Stomach smooth muscle (tissue), 2 donors: ENCODE data around the gene SLC25A33.

Experiments used
- H3K27ac ChIP-seq: one replicate; pipeline ENCODE4 v1.7.0; 2013; ENCODE audit warnings: mild to moderate bottlenecking, low read length, inconsistent platforms
- H3K27me3 ChIP-seq, 2 donors: one replicate each; pipeline ENCODE4 v1.7.0; 2013; ENCODE audit warnings: low read length in 2 of 2; ENCODE audit not compliant: insufficient read depth in 2 of 2, control insufficient read depth in 1 of 2
- H3K36me3 ChIP-seq, 2 donors: one replicate each; pipeline ENCODE4 v1.7.0; 2013; ENCODE audit warnings: low read length in 2 of 2; ENCODE audit not compliant: control insufficient read depth in 2 of 2, insufficient read depth in 2 of 2
- H3K4me1 ChIP-seq: one replicate; pipeline ENCODE4 v1.7.0; 2013; ENCODE audit warnings: low read length; ENCODE audit not compliant: control insufficient read depth, insufficient read depth
- H3K4me3 ChIP-seq, 2 donors: one replicate each; pipeline ENCODE4 v1.7.0; 2013; ENCODE audit warnings: low read length in 2 of 2
- H3K9ac ChIP-seq, 2 donors: one replicate each; pipeline ENCODE4 v1.7.0; 2013; ENCODE audit warnings: low read length in 2 of 2, mild to moderate bottlenecking in 1 of 2
- H3K9me3 ChIP-seq, 2 donors: one replicate each; pipeline ENCODE4 v1.7.0; 2013; ENCODE audit warnings: low read length in 2 of 2; ENCODE audit not compliant: control insufficient read depth in 2 of 2
- donor health status: healthy.
- donor health status: Pancreatic carcinoma.

The SLC25A33 gene

GRCh38 chr1:9594471-9595155 lies 55.3 kb downstream of the SLC25A33 start:
- H3K9me3 ChIP-seq = no peaks in the 10 kb centered on the region
- peaks cover 34% of the 10 kb centered on the region for H3K4me1 ChIP-seq
- no peak overlapping the region for H3K9ac ChIP-seq
- no peak overlapping the region for H3K4me3 ChIP-seq
- H3K27ac ChIP-seq = no peak overlapping the region
- H3K36me3 ChIP-seq = peaks cover 0 to 7% of the 10 kb centered on the region in 2 donors
- H3K27me3 ChIP-seq = no peaks in the 10 kb centered on the region

- H3K27ac ChIP-seq = no peak overlapping the region
- H3K9ac ChIP-seq = no peak overlapping the region
Observed at GRCh38 chr1:9595156-9595967, 56.1 kb downstream of the SLC25A33 start.

GRCh38 chr1:9595968-9596340 lies 56.7 kb downstream of the SLC25A33 start:
- no peaks in the 10 kb centered on the region for H3K27me3 ChIP-seq
- no peak overlapping the region for H3K4me3 ChIP-seq
- no peak overlapping the region for H3K9ac ChIP-seq
- no peaks in the 10 kb centered on the region for H3K9me3 ChIP-seq
- peaks cover 23% of the 10 kb centered on the region for H3K4me1 ChIP-seq
- H3K27ac ChIP-seq = no peak overlapping the region
- H3K36me3 ChIP-seq = peaks cover under 1 to 11% of the 10 kb centered on the region in 2 donors

More at GRCh38 chr1:9595156-9595967, 56.1 kb downstream of the SLC25A33 start:
- Histone ChIP-seq H3K9me3 (no peaks in the 10 kb centered on the region), H3K27me3 (no peaks in the 10 kb centered on the region), H3K4me3 (no peak overlapping the region), H3K4me1 (peaks cover 28% of the 10 kb centered on the region), H3K36me3 (peaks cover 0 to 9% of the 10 kb centered on the region in 2 donors)

GRCh38 chr1:9596415-9597123 lies 57.3 kb downstream of the SLC25A33 start:
- H3K27me3 ChIP-seq = no peaks in the 10 kb centered on the region
- H3K4me1 ChIP-seq = peaks cover 23% of the 10 kb centered on the region
- H3K9me3 ChIP-seq = no peaks in the 10 kb centered on the region
- H3K36me3 ChIP-seq = peaks cover 5 to 13% of the 10 kb centered on the region in 2 donors
- no peak overlapping the region for H3K27ac ChIP-seq
- no peak overlapping the region for H3K4me3 ChIP-seq
- H3K9ac ChIP-seq = no peak overlapping the region

GRCh38 chr1:9597361-9598315 lies 58.4 kb downstream of the SLC25A33 start:
- no peak overlapping the region for H3K4me3 ChIP-seq
- no peaks in the 10 kb centered on the region for H3K9me3 ChIP-seq
- peaks cover 7 to 13% of the 10 kb centered on the region in 2 donors for H3K36me3 ChIP-seq
- no peak overlapping the region for H3K27ac ChIP-seq
- no peaks in the 10 kb centered on the region for H3K27me3 ChIP-seq
- H3K9ac ChIP-seq = no peak overlapping the region
- peaks cover 17% of the 10 kb centered on the region for H3K4me1 ChIP-seq

- Histone ChIP-seq H3K27me3 (no peaks in the 10 kb centered on the region), H3K36me3 (peaks cover 12 to 14% of the 10 kb centered on the region in 2 donors), H3K9ac (no peak overlapping the region), H3K27ac (no peak overlapping the region), H3K4me3 (no peak overlapping the region), H3K9me3 (no peaks in the 10 kb centered on the region), H3K4me1 (peaks cover 10% of the 10 kb centered on the region)
Observed at GRCh38 chr1:9598316-9598700, 59.0 kb downstream of the SLC25A33 start.

GRCh38 chr1:9599741-9600140 lies 60.5 kb downstream of the SLC25A33 start:
- Histone ChIP-seq H3K36me3 (peaks cover 12 to 21% of the 10 kb centered on the region in 2 donors), H3K27me3 (no peaks in the 10 kb centered on the region), H3K9me3 (no peaks in the 10 kb centered on the region), H3K4me3 (no peak overlapping the region), H3K9ac (no peak overlapping the region), H3K27ac (no peak overlapping the region), H3K4me1 (peaks cover 3% of the 10 kb centered on the region)

GRCh38 chr1:9600861-9601834 lies 61.9 kb downstream of the SLC25A33 start:
- H3K27me3 ChIP-seq = no peaks in the 10 kb centered on the region
- no peak overlapping the region for H3K27ac ChIP-seq
- H3K36me3 ChIP-seq = peaks cover 12 to 21% of the 10 kb centered on the region in 2 donors
- no peaks in the 10 kb centered on the region for H3K9me3 ChIP-seq
- no peak overlapping the region for H3K9ac ChIP-seq
- peaks cover 2% of the 10 kb centered on the region for H3K4me1 ChIP-seq
- no peak overlapping the region for H3K4me3 ChIP-seq

- Histone ChIP-seq H3K4me3 (no peak overlapping the region), H3K27ac (no peak overlapping the region), H3K36me3 (peaks cover 12 to 21% of the 10 kb centered on the region in 2 donors), H3K27me3 (no peaks in the 10 kb centered on the region), H3K9me3 (no peaks in the 10 kb centered on the region), H3K4me1 (no peaks in the 10 kb centered on the region), H3K9ac (no peak overlapping the region)
Observed at GRCh38 chr1:9601942-9602793, 62.9 kb downstream of the SLC25A33 start.
